GM21390 (cell line): ENCODE data around the gene TNFRSF14.
A peak's percentile ranks its signal among the peaks of the same experiment; 100 is the strongest.
"Not testable (repeated sequence)": the region's sequence is repeated elsewhere in the genome, so short reads cannot be mapped to it uniquely, and the experiment has no call there.

ENCODE experiments used
- ATAC-seq: cut with Tn5 transposase; IDR thresholded peaks from one replicate; pipeline ENCODE4 v1.9.1; 2021; ENCODE audit not compliant: unreplicated experiment

The TNFRSF14 gene

DNA sequence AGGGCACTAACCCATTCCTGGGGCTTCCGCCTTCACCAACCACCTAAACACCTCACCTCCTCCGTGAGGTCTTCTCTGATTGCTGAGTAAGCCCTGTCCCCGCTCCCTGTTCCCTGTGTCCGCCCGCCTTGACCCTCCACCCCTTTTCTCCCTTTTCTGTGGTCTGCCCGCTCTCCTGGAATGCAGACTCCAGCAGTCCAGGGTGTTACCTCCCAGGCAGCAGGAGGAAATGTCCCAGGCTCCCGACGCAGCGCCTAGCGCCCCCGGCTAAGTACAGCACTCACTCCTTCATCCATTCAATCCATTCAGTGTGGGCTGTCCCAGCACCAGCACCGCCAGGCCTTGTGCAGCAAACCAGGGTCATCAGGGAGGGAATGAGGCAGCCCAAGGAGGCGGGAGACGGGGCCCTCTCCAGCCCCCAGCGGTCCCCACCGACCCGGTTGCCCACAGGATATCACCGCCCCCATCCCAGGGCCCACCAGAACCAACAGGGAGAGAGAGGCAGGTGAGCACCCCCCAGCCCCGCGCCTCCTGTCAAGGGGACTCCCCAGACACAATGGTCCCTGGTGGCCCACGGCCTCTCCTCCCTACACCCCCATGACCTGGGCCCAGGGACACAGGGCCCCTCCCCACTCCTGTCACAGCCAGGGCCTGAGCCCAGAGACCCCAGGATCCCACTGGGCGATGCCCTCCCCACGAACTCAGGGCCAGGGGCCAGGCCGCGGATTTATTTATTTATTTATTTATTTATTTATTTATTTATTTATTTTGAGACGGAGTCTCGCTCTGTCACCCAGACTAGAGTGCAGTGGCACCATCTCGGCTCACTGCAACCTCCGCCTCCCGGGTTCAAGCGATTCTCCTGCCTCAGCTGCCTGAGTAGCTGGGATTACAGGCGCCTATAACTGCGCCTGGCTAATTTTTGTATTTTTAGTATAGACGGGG, 10.2 kb downstream of the TNFRSF14 start:
- ATAC-seq: no peak

- ATAC-seq: no peak
These were observed 11.0 kb downstream of the TNFRSF14 start for GRCh38 chr1:2567083-2567679.

GRCh38 chr1:2568187-2568816, 12.1 kb downstream of the TNFRSF14 start:
- ATAC-seq: not testable (repeated sequence)

DNA sequence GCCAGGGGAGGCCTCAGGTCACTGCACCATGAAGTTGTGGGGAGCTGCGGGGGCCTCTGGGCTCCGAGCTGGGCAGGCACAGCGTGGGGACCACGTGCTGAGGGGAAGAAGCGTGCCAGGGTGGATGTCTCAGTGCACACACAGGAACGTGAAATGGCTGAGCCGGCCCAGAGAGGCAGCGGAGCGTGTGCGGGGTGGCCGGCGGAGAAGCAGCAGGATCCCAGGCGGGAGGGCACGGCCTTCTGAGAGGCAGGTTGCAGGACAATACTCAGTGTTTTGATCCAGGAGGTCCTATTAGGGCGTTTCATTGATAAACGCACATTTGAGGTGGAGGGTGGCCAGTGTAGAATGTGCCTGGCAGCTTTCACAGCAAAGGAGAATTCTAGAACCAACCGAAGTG, 12.9 kb downstream of the TNFRSF14 start:
- ATAC-seq: no peak

DNA sequence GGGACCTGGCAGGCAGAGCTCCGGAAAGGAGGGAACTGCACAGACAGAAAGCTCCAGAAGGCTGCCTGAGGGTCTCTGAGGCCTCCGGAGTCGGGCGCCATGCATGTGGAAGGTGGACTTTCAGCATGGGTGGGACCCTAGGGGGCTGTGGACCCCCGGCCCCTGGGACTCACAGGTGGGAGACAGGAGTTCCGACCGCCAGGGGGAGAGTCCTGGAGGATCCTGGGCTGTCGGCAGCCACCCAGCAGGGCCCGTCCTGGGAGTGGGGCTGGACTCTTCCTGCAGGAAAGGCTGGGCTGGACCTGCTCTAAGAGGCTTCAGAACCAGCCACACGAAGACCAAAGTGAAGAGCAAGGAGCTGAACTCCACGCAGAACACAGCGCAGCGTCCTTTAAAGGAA, 13.5 kb downstream of the TNFRSF14 start:
- ATAC-seq: not testable (repeated sequence)

DNA sequence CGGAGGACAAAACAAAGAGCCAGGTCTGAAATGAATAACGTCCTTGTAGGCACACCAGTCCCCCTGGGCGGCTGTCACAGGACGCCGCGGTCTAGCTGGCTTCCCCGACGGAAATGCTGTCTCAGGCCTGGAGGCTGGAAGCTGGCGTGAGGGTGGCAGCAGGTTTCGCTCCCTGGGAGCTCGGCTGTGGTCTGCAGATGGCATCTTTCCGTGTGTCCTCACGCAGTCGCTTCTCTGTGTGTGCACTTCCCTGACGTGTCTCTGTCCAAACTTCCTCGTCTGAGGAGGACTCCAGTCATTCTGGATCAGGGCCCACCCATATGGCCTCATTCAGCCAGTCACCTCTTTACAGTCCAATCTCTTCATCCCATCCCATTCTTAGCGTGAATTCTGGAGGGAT, 14.2 kb downstream of the TNFRSF14 start:
- no peak for ATAC-seq

GRCh38 chr1:2571348-2571747, 15.2 kb downstream of the TNFRSF14 start:
- ATAC-seq: no peak

DNA sequence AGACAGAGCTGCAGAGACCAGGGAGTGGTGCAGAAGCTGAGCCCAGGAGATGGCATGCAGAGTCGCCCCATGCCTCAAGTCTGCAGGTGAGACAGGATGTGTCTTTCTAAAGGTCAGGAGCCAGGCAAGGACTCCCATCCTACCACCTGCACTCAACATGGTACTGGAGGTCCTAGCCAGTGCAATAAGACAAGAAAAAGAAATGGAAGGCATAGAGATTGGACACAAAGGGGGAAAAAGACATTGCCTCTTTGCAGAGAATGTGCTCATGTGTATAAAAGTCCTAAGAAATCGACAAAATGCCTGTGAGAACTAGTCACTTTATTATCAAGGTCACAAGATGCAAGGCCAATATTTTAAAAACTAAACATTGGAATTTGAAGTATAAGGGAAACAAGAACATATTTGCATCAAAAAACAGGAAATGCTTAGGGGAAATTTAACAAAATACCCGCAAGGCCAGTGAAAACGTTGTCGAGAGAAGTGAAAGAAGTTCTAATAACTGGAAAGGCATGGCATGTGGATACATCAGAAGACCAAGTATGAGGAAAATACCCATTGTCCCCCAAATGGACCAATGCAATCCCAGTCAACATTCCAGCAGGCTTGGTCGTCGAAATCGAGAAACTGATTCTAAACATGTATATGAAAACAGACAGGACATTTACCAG, 17.2 kb downstream of the TNFRSF14 start:
- no peak for ATAC-seq

DNA sequence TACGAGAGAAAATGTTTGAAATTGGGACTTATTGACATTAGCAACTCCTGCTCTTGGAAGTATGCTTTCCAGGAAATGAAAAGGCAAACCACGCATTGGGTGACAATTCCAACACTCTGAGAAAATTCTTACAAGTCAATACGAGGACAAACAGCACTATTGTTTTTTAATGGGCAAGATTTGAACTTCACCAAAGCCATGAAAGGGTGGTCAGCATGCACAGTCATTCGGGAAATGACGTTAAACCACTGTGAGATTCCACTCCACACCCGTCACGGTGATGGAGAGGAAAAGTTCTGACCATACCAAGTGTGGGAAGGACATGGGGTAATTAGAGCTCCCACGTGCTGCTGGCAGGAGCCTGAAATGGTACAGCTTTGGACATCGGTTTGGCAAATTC, 18.2 kb downstream of the TNFRSF14 start:
- ATAC-seq: no peak

DNA sequence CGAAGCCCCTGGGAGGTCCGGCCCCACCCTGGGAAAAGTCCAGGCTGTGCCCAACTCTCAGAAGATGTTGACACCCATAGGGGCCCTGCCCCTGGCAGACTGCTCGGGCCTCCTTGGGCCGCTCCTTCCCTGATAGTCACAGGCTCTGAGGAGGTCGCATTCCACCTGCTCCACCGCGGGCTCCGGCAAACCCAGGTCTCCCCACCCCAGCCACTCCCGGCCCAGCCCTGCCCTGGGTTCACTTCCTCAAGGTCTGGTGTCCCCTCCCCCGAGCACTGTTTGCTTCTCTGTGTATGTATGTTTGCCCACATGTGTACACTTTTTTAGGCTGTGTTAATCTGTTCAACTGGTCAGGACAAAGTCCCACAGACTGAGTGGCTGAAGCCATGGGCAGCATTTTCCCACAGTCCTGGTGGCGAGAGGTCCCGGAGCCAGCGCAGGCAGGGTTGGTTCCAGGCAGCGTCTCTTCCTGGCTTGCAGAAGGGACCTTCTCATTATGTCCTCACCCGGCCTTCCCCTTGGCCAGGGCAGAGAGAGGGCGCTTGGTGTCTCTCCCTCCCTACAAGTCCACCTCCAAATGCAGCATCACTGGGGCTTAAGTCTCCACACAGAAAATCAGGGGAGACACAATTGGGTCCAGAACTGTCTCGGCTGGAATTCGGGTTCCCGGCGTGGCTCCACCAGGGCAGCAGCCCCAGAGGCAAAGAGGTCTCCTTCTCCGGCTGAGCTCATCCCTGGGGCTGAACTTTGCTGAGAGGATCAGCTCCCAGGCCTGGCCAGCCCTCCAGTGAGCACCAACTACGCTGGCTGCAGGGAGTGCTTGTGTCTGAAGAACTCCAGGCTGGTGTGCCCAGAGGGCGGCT, 19.9 kb downstream of the TNFRSF14 start:
- no peak for ATAC-seq

GRCh38 chr1:2577565-2578075, 21.4 kb downstream of the TNFRSF14 start:
- ATAC-seq: peak; percentile 31

DNA sequence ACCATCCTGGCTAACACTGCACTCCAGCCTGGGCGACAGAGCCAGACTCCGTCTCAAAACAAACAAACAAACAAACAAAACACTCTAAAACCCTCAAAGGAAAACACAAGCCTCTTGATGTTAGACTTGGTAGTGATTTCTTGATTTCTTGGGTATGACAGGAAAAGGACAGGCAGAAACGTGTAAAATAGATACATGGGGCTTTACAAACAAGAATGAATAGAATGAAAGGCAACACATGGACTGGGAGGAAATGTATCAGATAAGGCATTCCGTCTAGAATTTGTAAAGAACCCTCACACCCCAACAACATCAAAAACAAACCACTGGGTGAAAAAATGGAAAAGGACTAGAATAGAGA, 22.6 kb downstream of the TNFRSF14 start:
- no peak for ATAC-seq

- ATAC-seq: no peak
These were observed 24.5 kb downstream of the TNFRSF14 start for GRCh38 chr1:2580691-2581090.

- ATAC-seq: no peak
These were observed 26.2 kb downstream of the TNFRSF14 start for GRCh38 chr1:2582391-2582790.

GRCh38 chr1:2583331-2583791, 27.2 kb downstream of the TNFRSF14 start:
- ATAC-seq: no peak

- no peak for ATAC-seq
These were observed 27.7 kb downstream of the TNFRSF14 start for GRCh38 chr1:2583871-2584351.

DNA sequence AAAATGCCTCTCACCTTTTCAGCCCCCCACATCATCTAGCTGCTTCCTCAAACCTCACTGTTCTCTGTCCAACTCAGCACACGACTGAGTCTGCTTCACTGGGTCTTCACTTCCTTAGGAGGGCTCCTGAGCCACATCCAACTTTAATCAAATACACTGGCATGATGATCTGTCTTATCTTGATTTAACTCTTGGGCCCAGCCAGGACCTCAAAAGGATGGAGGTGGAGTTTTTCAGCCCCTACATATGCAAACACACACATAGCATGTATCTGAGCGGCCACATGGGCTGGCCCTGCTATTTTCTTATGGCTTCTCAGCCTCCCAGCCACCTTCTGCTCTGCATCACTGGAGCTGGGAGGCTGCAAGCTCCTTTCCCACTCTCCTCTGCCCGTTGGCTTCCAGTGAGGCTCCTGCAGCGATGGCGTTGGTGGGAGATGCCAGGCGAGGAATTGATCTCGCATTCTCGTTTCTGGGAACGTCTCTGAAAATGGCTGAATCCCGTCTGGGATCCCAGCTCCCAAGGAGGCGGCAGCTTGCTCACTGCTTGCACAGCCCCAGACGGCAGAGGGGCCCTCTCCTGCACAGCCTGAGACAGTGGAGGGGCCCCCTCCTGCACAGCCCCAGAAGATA, 28.6 kb downstream of the TNFRSF14 start:
- ATAC-seq: no peak

DNA sequence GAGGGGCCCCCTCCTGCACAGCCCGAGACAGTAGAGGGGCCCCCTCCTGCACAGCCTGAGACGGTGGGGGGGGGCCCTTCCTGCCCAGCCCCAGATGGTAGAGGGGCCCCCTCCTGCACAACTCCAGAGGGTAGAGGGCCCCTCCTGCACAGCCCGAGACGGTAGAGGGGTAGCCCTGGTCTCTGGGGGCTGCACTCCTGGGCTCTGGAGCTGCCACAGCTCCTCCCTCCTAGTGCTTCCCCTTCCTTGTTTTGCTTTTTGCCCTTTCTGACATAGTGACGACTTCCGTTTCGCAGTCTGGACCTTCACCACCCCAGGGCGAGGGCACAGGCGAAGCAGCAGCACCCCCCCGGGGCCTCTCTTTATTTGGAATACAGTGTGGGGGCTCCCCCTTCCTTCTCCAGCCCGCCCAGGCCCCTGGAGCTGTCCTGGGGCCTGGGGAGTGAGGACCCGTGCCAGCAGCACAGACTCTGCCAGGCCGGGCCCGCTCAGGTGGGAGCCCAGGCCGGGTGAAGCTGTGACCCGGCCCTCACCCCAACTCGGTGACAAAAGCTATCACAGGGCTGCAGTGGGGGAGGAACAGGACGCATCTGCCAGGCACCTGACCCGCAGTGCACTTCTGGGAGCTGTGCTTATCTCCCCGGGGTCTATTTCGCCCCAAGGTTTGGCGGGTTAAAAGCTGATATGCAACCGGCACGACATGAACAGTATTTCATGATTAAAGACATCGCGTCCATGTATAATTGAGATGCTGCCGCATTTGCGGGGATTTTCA, 29.3 kb downstream of the TNFRSF14 start:
- peak; percentile 38 for ATAC-seq
